Stomach smooth muscle (tissue), 2 donors: ENCODE results near the gene MKRN3.
A peak's percentile ranks its signal among the peaks of the same experiment; 100 is the strongest.

Source experiments
- H3K27ac ChIP-seq: one replicate; pipeline ENCODE4 v1.7.0; 2013; ENCODE audit warnings: mild to moderate bottlenecking, low read length, inconsistent platforms
- H3K27me3 ChIP-seq, 2 donors: one replicate each; pipeline ENCODE4 v1.7.0; 2013; ENCODE audit warnings: low read length in 2 of 2; ENCODE audit not compliant: insufficient read depth in 2 of 2, control insufficient read depth in 1 of 2
- H3K36me3 ChIP-seq, 2 donors: one replicate each; pipeline ENCODE4 v1.7.0; 2013; ENCODE audit warnings: low read length in 2 of 2; ENCODE audit not compliant: control insufficient read depth in 2 of 2, insufficient read depth in 2 of 2
- H3K4me1 ChIP-seq: one replicate; pipeline ENCODE4 v1.7.0; 2013; ENCODE audit warnings: low read length; ENCODE audit not compliant: control insufficient read depth, insufficient read depth
- H3K4me3 ChIP-seq, 2 donors: one replicate each; pipeline ENCODE4 v1.7.0; 2013; ENCODE audit warnings: low read length in 2 of 2
- H3K9ac ChIP-seq, 2 donors: one replicate each; pipeline ENCODE4 v1.7.0; 2013; ENCODE audit warnings: low read length in 2 of 2, mild to moderate bottlenecking in 1 of 2
- H3K9me3 ChIP-seq, 2 donors: one replicate each; pipeline ENCODE4 v1.7.0; 2013; ENCODE audit warnings: low read length in 2 of 2; ENCODE audit not compliant: control insufficient read depth in 2 of 2
- donor health status: healthy.
- donor health status: Pancreatic carcinoma.

The MKRN3 gene

DNA sequence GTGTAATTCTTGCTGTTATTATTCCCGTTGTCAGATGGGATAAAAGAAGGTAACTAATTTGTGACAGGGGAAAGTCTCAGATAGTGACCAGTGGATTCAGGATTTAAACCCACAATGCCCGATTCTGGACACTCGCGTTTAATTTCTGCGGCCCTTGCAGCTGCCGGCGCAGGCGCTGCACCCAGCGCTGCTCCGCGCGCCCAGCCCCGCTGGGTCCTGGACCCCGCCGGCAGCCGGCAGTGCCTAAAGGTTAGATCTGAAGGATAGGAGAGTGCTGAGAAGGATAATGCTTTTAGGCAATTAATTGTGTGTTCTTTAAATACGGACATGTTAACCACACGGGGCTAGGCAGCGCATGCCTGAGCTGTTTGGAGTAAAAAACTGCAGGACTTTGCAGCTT lies 3.6 kb upstream of the MKRN3 start:
- Histone ChIP-seq H3K27ac (no peak overlapping the region), H3K36me3 (no peaks in the 10 kb centered on the region), H3K4me3 (no peak overlapping the region), H3K9me3 (peaks cover 0 to 6% of the 10 kb centered on the region in 2 donors), H3K4me1 (no peaks in the 10 kb centered on the region), H3K27me3 (no peaks in the 10 kb centered on the region), H3K9ac (no peak overlapping the region)

DNA sequence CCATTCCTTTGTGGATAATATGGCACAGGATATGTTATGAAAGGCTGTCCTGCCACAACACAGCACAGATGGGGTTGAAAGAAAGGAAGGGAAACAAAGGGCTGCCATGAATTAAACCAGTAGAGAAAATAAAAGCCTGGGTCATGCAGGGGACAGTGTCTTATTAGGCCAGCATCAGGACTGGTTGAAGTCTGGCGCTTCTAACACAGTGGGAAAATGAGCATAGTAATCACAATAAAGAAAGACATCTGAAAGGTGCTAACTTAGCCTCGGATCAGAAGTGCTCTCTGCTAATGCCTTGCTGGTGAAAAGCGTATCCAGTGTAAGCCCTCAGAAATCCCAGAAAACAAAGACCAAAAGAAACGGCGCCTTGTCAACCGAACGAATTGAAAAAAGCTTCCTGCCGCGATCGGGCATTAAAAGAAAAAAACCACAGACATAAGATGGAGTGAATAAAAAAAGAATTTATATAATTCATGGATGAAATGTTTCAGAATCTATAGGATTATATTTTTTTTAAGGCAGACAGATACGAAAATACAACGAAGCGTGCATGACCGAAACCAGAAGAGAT lies 566 bp upstream of the MKRN3 start:
- Histone ChIP-seq H3K27me3 (peaks cover 0 to 5% of the 10 kb centered on the region in 2 donors), H3K4me1 (no peaks in the 10 kb centered on the region), H3K9me3 (peaks cover 0 to 6% of the 10 kb centered on the region in 2 donors), H3K27ac (no peak overlapping the region), H3K9ac (no peak overlapping the region), H3K4me3 (no peak overlapping the region), H3K36me3 (no peaks in the 10 kb centered on the region)

DNA sequence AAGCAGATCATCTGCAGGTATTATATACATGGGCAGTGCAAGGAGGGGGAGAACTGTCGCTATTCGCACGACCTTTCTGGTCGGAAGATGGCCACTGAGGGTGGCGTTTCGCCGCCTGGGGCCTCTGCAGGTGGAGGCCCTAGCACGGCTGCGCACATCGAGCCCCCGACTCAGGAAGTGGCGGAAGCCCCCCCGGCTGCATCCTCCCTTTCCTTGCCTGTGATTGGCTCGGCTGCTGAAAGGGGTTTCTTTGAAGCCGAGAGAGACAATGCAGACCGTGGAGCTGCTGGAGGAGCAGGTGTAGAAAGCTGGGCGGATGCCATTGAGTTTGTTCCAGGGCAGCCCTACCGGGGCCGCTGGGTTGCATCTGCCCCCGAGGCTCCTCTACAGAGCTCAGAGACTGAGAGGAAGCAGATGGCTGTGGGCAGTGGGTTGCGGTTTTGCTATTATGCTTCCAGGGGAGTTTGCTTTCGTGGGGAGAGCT lies 639 bp downstream of the MKRN3 start:
- peak overlapping the region in 1 of 2 donors; percentile 8 for H3K4me3 ChIP-seq
- no peaks in the 10 kb centered on the region for H3K4me1 ChIP-seq
- H3K27ac ChIP-seq: no peak overlapping the region
- H3K9ac ChIP-seq: peak overlapping the region in 1 of 2 donors; percentile 45
- H3K9me3 ChIP-seq: peaks cover 0 to 6% of the 10 kb centered on the region in 2 donors
- no peaks in the 10 kb centered on the region for H3K36me3 ChIP-seq
- H3K27me3 ChIP-seq: peaks cover 0 to 5% of the 10 kb centered on the region in 2 donors

DNA sequence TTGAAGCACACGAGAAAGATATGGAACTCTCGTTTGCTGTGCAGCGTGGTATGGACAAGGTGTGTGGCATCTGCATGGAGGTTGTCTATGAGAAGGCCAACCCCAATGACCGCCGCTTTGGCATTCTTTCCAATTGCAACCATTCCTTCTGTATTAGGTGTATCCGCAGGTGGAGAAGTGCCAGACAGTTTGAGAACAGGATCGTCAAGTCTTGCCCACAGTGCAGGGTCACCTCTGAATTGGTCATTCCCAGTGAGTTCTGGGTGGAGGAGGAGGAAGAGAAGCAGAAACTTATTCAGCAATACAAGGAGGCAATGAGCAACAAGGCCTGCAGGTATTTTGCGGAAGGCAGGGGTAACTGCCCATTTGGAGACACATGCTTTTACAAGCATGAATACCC lies 1.2 kb downstream of the MKRN3 start:
- H3K36me3 ChIP-seq: no peaks in the 10 kb centered on the region
- no peak overlapping the region for H3K4me3 ChIP-seq
- peaks cover 0 to 5% of the 10 kb centered on the region in 2 donors for H3K27me3 ChIP-seq
- H3K4me1 ChIP-seq: no peaks in the 10 kb centered on the region
- peaks cover 0 to 6% of the 10 kb centered on the region in 2 donors for H3K9me3 ChIP-seq
- H3K27ac ChIP-seq: no peak overlapping the region
- no peak overlapping the region for H3K9ac ChIP-seq

DNA sequence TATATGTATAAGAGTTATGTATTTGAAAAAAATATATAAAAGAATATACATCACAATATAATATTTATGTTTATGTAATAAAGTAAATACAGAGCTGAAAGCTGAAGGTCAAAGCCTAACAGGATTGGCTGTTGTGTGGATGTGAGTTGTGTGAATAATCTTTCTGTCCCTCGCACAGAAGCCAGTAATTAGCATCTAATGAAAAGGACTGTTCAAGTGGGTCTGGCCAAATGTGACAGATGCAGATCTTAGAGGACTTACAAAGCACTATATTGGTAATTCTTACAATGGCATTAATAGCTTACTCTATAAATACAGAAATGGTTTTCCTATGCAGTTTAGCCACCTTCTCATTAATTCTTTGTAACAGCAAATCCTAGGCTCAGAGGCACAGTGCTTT lies 2.4 kb downstream of the MKRN3 start:
- H3K27me3 ChIP-seq: peaks cover 0 to 5% of the 10 kb centered on the region in 2 donors
- no peak overlapping the region for H3K4me3 ChIP-seq
- no peaks in the 10 kb centered on the region for H3K36me3 ChIP-seq

DNA sequence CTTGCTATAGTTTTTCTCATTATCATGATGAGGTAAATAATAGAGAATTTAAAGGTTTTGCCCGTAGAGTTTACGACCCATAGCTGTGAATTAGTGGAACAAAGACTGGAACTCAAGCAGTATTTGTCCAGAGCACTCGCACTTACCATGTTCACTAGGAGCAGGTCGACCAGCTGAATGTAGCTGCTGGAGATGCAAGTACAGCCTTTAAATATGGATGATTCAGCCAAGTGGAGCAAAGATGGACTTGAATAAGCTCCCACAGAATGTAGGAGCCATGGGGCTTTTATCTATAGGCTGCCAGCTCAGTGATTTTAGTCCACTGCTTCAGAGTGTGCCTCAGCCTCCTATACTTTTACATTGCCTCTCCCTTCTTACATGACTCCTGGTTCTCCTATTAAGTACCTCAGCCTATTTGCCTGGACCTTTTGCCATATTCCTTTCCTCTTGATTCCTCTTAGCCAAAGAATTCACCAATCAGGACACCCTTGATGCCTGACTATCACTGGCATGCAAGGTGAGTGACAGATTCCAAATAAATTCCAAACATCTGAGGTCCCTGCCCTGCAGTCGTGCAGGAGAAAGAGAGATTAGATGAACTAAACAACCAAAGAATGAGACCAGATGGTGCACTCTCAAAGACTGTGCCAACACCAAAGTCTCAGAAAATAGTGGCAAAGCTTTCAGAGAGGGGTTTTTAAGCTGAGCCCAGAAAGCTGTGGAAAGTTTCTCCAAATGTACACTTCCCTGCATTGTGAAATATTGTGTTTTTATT lies 3.9 kb downstream of the MKRN3 start:
- Histone ChIP-seq H3K4me1 (no peaks in the 10 kb centered on the region), H3K36me3 (no peaks in the 10 kb centered on the region), H3K9me3 (peaks cover 0 to 6% of the 10 kb centered on the region in 2 donors), H3K9ac (no peak overlapping the region), H3K4me3 (no peak overlapping the region), H3K27me3 (peaks cover 0 to 5% of the 10 kb centered on the region in 2 donors), H3K27ac (no peak overlapping the region)

More for the DNA sequence above, 2.4 kb downstream of the MKRN3 start:
- Histone ChIP-seq H3K4me1 (no peaks in the 10 kb centered on the region), H3K9ac (no peak overlapping the region), H3K9me3 (peaks cover 0 to 6% of the 10 kb centered on the region in 2 donors), H3K27ac (no peak overlapping the region)

DNA sequence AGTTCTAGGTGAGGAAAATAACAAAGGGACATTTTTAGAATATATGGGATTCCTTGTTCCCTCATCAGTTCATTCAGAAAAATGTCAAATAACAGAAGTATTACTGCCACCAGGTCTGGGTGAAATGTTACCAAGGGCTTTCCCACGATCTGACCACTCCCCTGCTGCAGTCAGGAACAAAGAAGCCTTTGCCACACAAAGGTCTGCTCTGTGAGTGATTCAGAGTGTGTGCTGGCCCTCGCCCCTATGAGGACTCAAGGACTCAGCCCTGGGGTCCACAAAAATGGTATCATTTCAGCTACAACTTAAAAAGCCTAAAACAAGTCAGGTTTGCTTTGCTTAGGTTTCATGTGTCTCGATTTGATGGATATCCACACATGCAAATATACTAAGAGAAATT lies 5.0 kb downstream of the MKRN3 start:
- no peaks in the 10 kb centered on the region for H3K4me1 ChIP-seq
- no peaks in the 10 kb centered on the region for H3K9me3 ChIP-seq
- no peak overlapping the region for H3K27ac ChIP-seq
- H3K4me3 ChIP-seq: no peak overlapping the region
- no peaks in the 10 kb centered on the region for H3K36me3 ChIP-seq
- H3K27me3 ChIP-seq: peaks cover 0 to 5% of the 10 kb centered on the region in 2 donors
- H3K9ac ChIP-seq: no peak overlapping the region

DNA sequence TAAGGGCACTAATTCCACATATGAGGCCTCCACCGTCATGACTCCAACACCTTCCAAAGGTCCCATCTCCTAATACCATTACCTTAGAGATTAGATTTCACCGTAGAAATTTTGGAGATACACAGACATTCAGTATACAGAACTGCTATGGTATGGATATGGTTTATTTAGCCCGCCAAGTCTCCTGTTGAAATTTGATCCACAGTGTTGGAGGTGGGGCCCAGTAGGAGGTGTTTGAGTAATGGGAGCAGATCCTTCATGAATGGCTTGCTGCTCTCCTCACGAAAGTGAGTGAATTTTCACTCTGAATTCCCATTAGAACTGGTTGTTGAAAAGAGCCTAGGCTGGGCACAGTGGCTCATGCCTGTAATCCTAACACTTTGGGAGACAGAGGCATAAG lies 7.4 kb downstream of the MKRN3 start:
- no peak overlapping the region for H3K4me3 ChIP-seq
- H3K27ac ChIP-seq: no peak overlapping the region
- no peaks in the 10 kb centered on the region for H3K4me1 ChIP-seq
- no peaks in the 10 kb centered on the region for H3K36me3 ChIP-seq
- no peak overlapping the region for H3K9ac ChIP-seq
- no peaks in the 10 kb centered on the region for H3K9me3 ChIP-seq
- peaks cover 0 to 3% of the 10 kb centered on the region in 2 donors for H3K27me3 ChIP-seq

DNA sequence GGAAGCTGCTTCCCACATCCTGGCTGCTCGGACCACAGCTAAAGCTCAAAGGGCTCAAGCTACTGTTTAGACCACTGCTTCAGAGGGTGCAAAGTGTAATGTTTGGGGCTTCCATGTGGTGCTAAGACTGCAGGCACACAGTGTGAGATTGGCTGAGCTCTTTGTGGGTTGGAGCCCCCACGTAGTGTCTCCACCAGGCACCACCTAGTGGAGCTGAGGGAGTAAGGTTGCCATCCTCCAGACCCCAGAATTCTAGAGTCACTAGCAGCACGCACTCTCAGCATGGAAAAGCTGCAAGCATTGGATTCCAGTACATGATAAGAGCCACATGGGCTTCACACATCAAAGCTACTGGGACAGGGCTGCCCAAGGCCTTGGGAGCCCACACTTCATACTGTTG lies 9.3 kb downstream of the MKRN3 start:
- Histone ChIP-seq H3K27me3 (no peaks in the 10 kb centered on the region), H3K4me3 (no peak overlapping the region), H3K9ac (no peak overlapping the region), H3K27ac (no peak overlapping the region), H3K9me3 (no peaks in the 10 kb centered on the region), H3K4me1 (no peaks in the 10 kb centered on the region), H3K36me3 (no peaks in the 10 kb centered on the region)

DNA sequence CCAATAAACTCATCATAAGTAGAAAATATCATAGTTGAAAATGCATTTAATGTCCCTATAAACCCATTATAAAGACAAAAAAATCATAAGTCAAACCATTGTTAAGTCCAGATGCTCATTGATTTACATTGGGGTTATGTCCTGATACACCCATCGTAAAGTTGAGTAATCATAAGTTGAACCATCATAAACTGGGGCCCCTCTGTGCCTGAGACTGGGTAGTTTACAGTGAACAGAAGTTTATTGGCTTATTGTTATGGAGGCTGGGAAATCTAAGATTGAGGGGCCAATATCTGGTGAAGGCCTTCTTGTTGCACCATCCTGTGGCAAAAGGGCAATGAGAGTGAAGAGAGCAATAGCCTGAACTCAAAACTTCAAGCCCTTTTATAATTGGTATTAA lies 10.6 kb downstream of the MKRN3 start:
- Histone ChIP-seq H3K27me3 (no peaks in the 10 kb centered on the region), H3K9ac (no peak overlapping the region), H3K9me3 (no peaks in the 10 kb centered on the region), H3K4me1 (no peaks in the 10 kb centered on the region), H3K36me3 (no peaks in the 10 kb centered on the region), H3K27ac (no peak overlapping the region), H3K4me3 (no peak overlapping the region)
